Muscle layer of colon (tissue), 2 donors: Measurements from ENCODE around the gene POT1.

ENCODE experiments used
- H3K27ac ChIP-seq: one replicate; pipeline ENCODE4 v1.7.0; 2013; ENCODE audit warnings: low read depth, mild to moderate bottlenecking, low read length, moderate library complexity
- H3K27me3 ChIP-seq, 2 donors: one replicate each; pipeline ENCODE4 v1.7.0; 2013; ENCODE audit warnings: low read length in 2 of 2, mild to moderate bottlenecking in 2 of 2; ENCODE audit not compliant: insufficient read depth in 2 of 2, control insufficient read depth in 1 of 2
- H3K36me3 ChIP-seq: one replicate; pipeline ENCODE4 v1.7.0; 2013; ENCODE audit warnings: mild to moderate bottlenecking, low read length; ENCODE audit not compliant: insufficient read depth
- H3K4me1 ChIP-seq: one replicate; pipeline ENCODE4 v1.7.0; 2013; ENCODE audit warnings: mild to moderate bottlenecking, low read length; ENCODE audit not compliant: insufficient read depth
- H3K4me3 ChIP-seq, 2 donors: one replicate each; pipeline ENCODE4 v1.7.0; 2013; ENCODE audit warnings: low read length in 2 of 2, low read depth in 1 of 2, mild to moderate bottlenecking in 1 of 2, moderate library complexity in 1 of 2
- H3K9ac ChIP-seq: one replicate; pipeline ENCODE4 v1.7.0; 2013; ENCODE audit warnings: low read length
- H3K9me3 ChIP-seq: one replicate; pipeline ENCODE4 v1.7.0; 2013; ENCODE audit warnings: mild to moderate bottlenecking, low read length
- donor health status: abdominal sarcoma.
- donor health status: Adenocarcinoma of cecum.

POT1 gene

DNA sequence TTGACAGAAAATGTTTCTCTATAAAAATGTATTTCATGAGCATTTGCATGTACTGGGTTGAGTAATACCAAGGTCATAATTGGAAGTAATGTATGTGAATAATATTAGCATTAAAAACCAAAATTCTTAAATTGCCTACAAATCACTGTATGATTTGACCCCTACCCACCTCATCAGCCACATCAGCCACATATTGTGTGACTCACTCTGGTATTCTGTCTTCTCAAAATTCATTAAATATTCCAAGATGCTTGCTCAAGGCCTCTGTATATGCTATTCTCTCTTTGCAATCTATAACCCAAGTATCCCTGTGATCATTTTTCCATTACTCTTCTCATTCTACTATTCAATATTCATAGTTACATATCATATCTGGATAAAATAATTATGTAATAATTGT lies 21.4 kb downstream of the POT1 start:
- Histone ChIP-seq H3K9ac (no peak overlapping the region), H3K27me3 (no peaks in the 10 kb centered on the region), H3K9me3 (no peaks in the 10 kb centered on the region), H3K27ac (no peak overlapping the region), H3K4me1 (no peaks in the 10 kb centered on the region), H3K4me3 (no peak overlapping the region), H3K36me3 (no peaks in the 10 kb centered on the region)

DNA sequence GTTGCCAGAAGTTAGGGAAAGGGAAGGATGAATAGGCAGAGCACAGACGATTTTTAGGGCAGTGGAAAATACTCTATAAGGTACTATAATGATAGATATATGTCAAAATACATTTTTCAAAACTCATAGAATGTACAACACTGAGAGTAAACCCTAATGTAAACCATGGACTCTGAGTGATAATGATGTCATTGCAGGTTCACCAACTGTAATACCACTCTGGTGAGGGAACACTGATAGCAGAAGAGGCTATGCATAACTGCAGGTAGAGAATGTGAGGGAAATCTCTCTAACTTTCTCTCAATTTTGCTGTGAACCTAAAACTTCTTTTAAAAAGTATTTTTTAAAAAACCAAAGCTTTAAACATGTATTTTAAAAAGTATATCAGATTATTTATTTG lies 22.1 kb downstream of the POT1 start:
- Histone ChIP-seq H3K4me3 (no peak overlapping the region), H3K36me3 (no peaks in the 10 kb centered on the region), H3K9ac (no peak overlapping the region), H3K27ac (no peak overlapping the region), H3K4me1 (no peaks in the 10 kb centered on the region), H3K27me3 (no peaks in the 10 kb centered on the region), H3K9me3 (no peaks in the 10 kb centered on the region)

DNA sequence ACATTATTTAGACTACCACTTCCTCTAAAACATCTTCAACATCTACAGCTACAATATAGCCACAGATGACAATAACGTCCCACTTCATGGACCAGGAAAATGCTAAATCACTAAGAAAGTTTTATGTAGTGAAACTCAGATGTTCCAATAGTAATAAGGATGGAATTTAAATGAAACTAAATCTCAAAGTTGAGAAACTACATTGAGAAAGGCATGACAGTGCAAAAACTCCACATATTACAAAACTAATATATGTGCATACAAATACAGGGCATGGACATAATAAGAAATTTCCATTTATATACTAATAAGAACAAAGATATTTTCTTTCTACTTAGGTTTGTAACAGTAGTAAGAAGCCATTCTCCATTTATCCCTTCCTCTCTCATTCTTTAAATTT lies 31.1 kb downstream of the POT1 start:
- Histone ChIP-seq H3K4me1 (no peaks in the 10 kb centered on the region), H3K4me3 (no peak overlapping the region), H3K9ac (no peak overlapping the region), H3K36me3 (no peaks in the 10 kb centered on the region), H3K27ac (no peak overlapping the region), H3K9me3 (no peaks in the 10 kb centered on the region), H3K27me3 (no peaks in the 10 kb centered on the region)

DNA sequence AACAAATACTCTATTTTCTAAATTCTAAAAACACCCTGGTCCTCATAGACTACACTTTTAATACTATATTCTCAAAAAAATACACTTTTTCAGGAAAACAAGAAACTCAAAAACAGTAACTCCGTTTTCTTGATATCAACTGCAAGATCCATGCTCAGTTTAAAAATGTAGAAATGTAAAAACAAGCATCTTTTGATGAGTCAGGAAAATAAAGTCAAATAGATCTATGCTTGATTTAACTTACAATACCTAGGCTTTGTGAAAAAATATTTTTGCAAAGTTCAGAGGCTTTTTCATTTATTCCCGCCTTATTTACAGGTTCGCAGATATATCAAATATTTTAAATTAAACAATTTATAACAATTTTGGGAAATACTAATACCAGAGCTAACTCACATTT lies 33.6 kb downstream of the POT1 start:
- H3K4me1 ChIP-seq, result no peaks in the 10 kb centered on the region
- H3K36me3 ChIP-seq, result peaks cover 10% of the 10 kb centered on the region
- no peaks in the 10 kb centered on the region for H3K9me3 ChIP-seq
- no peak overlapping the region for H3K27ac ChIP-seq
- no peaks in the 10 kb centered on the region for H3K27me3 ChIP-seq
- no peak overlapping the region for H3K9ac ChIP-seq
- no peak overlapping the region for H3K4me3 ChIP-seq

DNA sequence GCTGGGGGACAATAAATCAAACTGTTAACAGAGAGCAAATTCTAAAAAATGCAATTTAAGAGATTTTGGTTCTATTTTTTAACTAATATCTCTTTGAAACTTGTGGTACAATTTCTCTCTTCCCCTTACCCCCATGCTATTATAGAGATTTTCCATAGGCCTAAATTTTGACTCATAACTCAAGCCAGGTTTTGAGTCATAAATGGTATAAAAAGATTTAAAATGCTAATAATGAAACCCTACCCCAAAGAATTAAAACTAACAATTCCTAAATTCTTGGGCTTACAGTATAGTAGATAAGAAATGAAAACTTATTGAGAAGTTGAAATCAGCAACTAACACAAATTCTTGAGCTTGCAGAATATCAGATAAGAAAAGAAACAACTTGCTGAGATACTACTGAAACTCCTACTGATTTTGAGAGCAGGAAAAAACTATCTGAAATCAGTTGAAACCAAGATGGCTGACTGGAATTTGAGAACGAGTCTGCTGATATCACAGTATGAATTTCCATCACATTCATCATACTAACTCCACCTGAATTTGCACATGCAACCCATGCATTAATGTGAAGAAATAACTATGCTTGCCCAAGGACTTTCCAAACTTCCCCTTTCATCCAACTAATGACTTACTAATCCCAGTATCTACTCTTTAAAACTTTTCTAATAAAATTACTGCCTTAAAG lies 36.3 kb downstream of the POT1 start:
- Histone ChIP-seq H3K4me3 (no peak overlapping the region), H3K27ac (no peak overlapping the region), H3K9me3 (no peaks in the 10 kb centered on the region), H3K36me3 (peaks cover 21% of the 10 kb centered on the region), H3K27me3 (no peaks in the 10 kb centered on the region), H3K4me1 (no peaks in the 10 kb centered on the region), H3K9ac (no peak overlapping the region)

DNA sequence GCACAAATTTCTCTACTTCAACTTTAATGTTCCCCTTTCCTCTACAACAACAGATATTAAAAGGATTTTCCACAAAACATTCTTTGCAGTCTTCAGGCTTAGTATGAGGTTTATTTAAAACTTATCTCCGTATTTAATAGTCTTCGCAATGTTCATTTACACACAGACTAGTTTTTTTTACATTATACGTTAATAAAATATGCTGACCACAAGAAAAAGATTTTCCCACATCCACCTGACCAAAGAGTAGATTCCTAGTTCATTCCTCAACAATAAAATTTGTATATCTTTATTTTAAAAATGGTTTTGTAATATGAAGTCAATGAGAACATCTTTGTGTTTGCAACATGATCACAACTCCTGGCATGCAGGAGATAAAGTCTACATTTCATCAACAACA lies 42.4 kb downstream of the POT1 start:
- Histone ChIP-seq H3K9ac (no peak overlapping the region), H3K4me3 (no peak overlapping the region), H3K9me3 (no peaks in the 10 kb centered on the region), H3K36me3 (peaks cover 23% of the 10 kb centered on the region), H3K27ac (no peak overlapping the region), H3K4me1 (no peaks in the 10 kb centered on the region), H3K27me3 (no peaks in the 10 kb centered on the region)

DNA sequence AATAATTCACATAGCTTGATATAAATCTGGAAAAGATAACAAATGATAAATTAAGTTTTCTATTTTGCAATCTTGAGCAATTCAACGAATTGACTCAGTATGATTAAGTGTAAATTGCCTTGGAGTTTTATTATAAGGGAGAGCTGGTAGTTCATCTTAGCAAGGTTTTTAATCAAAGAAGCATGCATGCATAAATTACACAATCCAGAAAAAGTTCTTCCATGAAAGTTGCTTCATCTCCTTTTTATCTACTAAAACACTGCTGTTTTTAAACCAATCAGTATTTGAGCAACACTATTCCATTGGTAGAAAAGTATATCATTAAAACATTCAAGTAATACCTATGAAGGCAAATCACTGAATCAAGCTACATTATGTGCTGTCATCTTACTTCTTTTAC lies 47.6 kb downstream of the POT1 start:
- Histone ChIP-seq H3K36me3 (no peaks in the 10 kb centered on the region), H3K27ac (no peak overlapping the region), H3K9me3 (no peaks in the 10 kb centered on the region), H3K4me1 (no peaks in the 10 kb centered on the region), H3K27me3 (no peaks in the 10 kb centered on the region), H3K4me3 (no peak overlapping the region), H3K9ac (no peak overlapping the region)

DNA sequence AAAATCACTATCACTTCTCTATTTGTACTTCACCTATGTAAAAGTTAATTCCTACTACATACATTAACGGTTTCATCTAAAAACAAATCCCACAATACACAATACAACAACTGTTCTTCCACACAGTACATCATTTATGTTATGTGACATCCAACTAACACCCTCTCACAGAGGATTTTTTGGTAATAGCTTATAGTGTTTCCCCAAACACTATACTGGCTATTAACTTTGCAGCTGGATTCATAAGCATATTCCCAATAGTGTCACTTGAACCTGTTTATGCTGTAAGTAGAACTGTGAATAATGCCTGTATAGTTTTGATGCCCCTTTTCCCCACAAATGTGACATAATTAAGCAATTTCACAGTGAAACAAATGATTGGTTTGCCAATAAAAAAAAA lies 49.9 kb downstream of the POT1 start:
- no peaks in the 10 kb centered on the region for H3K9me3 ChIP-seq
- no peak overlapping the region for H3K4me3 ChIP-seq
- no peak overlapping the region for H3K27ac ChIP-seq
- H3K4me1 ChIP-seq, result no peaks in the 10 kb centered on the region
- no peaks in the 10 kb centered on the region for H3K36me3 ChIP-seq
- H3K9ac ChIP-seq, result no peak overlapping the region
- H3K27me3 ChIP-seq, result no peaks in the 10 kb centered on the region

DNA sequence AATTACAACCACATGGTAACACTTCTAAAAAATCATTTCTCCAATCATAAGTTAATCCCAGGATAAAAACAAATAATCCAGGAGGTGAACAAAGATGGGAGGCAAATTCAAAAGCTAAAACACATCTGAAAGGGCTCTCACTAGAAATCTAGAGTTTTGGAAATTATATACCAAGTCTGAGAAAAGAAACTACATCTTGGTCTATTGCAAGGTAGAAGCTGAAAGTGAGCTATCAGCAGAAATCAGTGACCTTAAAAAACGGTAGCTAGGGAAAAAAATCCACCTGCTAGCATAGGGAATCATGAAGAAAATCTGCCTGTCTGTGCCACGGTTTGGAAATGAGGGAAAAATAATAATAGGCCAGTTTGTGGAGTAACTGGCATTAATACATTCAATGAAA lies 50.5 kb downstream of the POT1 start:
- Histone ChIP-seq H3K9me3 (no peaks in the 10 kb centered on the region), H3K4me1 (no peaks in the 10 kb centered on the region), H3K36me3 (no peaks in the 10 kb centered on the region), H3K27me3 (no peaks in the 10 kb centered on the region), H3K9ac (no peak overlapping the region), H3K4me3 (no peak overlapping the region), H3K27ac (no peak overlapping the region)

DNA sequence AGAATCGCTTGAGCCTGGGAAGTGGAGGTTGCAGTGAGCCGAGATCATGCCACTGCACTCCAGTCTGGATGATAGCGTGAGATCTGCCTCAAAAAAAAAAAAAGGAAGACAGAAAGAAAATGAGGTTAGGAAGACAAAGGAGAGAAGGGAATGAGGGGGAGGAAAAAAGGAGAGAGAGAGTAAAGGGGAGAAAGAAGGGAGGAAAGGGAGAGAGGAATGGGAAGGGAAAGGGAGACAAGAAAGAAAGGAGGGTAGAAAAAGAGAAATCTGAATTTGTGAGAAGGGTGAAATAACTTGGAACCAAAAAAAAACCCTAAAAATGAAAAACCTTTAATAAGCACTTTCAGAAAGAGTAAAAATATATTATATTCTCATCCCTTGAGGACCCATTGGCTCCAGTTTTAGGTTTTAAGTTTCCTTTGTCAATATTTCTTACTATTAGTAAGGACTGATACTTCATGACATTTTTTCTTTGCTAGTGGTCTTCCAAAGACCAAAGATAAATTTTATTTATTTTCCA lies 54.9 kb downstream of the POT1 start:
- H3K9ac ChIP-seq, result no peak overlapping the region
- H3K27ac ChIP-seq, result no peak overlapping the region
- no peaks in the 10 kb centered on the region for H3K36me3 ChIP-seq
- no peaks in the 10 kb centered on the region for H3K4me1 ChIP-seq
- H3K9me3 ChIP-seq, result no peaks in the 10 kb centered on the region
- H3K27me3 ChIP-seq, result no peaks in the 10 kb centered on the region
- H3K4me3 ChIP-seq, result no peak overlapping the region

DNA sequence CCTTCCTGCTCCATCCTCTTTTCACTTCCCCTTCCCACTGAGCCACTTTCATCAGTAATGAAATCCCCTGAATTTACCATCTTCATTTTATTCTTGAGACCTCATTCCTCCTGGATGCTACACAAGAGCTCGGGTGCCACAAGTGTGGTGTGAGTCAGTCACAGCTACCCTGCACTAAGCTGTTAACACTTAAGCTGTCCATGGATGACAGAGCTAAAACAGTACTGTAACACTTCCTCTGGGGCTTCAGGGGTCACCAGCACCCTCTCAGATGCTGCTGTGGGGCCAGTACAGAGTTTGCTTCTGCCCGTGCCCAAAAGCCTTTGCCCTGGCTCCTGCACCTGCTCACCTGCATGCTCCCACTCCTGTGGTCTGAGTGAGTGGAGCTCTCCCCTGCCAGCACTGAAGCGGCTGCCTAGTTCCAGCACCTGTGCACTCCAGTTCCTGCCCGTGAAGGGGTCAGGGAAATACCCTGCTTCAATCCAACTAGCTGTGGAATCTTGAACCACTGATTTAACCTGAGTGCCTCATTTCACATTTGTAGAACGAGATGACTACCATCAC lies 71.9 kb downstream of the POT1 start:
- H3K36me3 ChIP-seq, result peaks cover 6% of the 10 kb centered on the region
- H3K4me3 ChIP-seq, result no peak overlapping the region
- H3K27ac ChIP-seq, result no peak overlapping the region
- H3K9ac ChIP-seq, result no peak overlapping the region
- no peaks in the 10 kb centered on the region for H3K27me3 ChIP-seq
- H3K9me3 ChIP-seq, result no peaks in the 10 kb centered on the region
- H3K4me1 ChIP-seq, result no peaks in the 10 kb centered on the region

DNA sequence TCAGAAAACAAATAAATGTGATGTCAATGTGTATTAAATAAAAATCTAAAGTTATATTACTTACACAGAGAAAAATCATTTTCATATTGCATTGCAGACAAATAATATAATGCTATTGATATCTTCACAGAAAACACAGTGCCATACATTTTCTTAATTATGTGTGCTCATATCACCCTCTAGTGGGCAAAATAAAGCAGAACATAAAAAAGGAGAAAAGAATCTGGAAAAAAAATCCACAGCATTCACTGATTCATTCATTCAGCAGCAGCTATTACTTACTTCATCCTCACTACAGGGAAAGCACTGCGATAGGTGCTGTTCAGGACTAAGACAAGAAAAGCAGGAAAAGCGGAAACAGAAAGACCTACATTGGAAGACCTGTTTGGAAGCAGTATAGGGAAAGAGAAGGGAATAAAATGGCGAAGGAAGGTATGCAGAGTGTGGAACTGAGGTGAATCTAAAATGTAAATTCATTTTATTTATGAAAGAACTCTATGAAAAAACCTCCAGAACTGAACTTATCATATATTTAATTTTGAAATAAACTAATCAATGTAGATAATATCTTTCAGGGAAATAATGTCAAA lies 73.2 kb downstream of the POT1 start:
- Histone ChIP-seq H3K27ac (no peak overlapping the region), H3K9me3 (no peaks in the 10 kb centered on the region), H3K27me3 (no peaks in the 10 kb centered on the region), H3K36me3 (no peaks in the 10 kb centered on the region), H3K4me1 (no peaks in the 10 kb centered on the region), H3K4me3 (no peak overlapping the region), H3K9ac (no peak overlapping the region)
